WTC11 (cell line): ENCODE data around the gene UFC1.

Source experiments
- ATF6 ChIP-seq: sonication (generic); formaldehyde crosslinking; IDR thresholded peaks from 2 replicates; pipeline ENCODE4 v1.8.1; 2023; ENCODE audit warnings: mild to moderate bottlenecking, missing genetic modification reagents
- CTCF ChIP-seq: fragments of 200-600 bp; IDR thresholded peaks from 2 replicates; pipeline ENCODE4 v1.8.0; 2022; ENCODE audit warnings: antibody characterized with exemption
- ELF4 ChIP-seq: sonication (generic); formaldehyde crosslinking; IDR thresholded peaks from 2 replicates; pipeline ENCODE4 v1.8.1; 2022; ENCODE audit warnings: low read depth, mild to moderate bottlenecking, moderate library complexity, missing genetic modification reagents
- TEAD1 ChIP-seq: sonication (generic); formaldehyde crosslinking; IDR thresholded peaks from 2 replicates; pipeline ENCODE4 v1.8.0; 2022; ENCODE audit warnings: mild to moderate bottlenecking, missing genetic modification reagents
- ZBTB21 ChIP-seq: sonication (generic); formaldehyde crosslinking; IDR thresholded peaks from 2 replicates; pipeline ENCODE4 v1.8.1; 2023; ENCODE audit warnings: mild to moderate bottlenecking, missing genetic modification reagents, borderline replicate concordance

GRCh38 chr1:161171191-161171590 is 17.4 kb downstream of the UFC1 start:
- TF ChIP-seq ZBTB21 (no peak), CTCF (no peak), ATF6 (CRISPR knock-in tag) (no peak), TEAD1 (CRISPR knock-in tag) (no peak), ELF4 (CRISPR knock-in tag) (no peak)
